Left lung (tissue), 10 donors: Measurements from ENCODE around the gene ZBTB37. TPM values are rescaled to one million over a fixed set of nuclear protein-coding genes. Genes with fewer than 3 reads are reported as not detected.
A peak's percentile ranks its signal among the peaks of the same experiment; 100 is the strongest.

Experiments
- ATAC-seq: fragments of 200-7000 bp; cut with Tn5 transposase; one replicate; pipeline ENCODE4 v1.9.1; 2020; ENCODE audit warnings: moderate library complexity
- DNase-seq, 4 donors: peaks; one replicate each; pipeline ENCODE4 v3.0.0-alpha.2; 2013 to 2020
- H3K27ac ChIP-seq, 2 donors: fragments of 200-600 bp; sonication (generic) in 1 of 2; one replicate each; pipeline versions ENCODE4 v1.5.0 to v1.8.0; 2020 to 2021
- H3K27me3 ChIP-seq, 2 donors: fragments of 200-600 bp; sonication (generic) in 1 of 2; one replicate each; pipeline versions ENCODE4 v1.5.0 to v1.8.0; 2020 to 2021
- H3K36me3 ChIP-seq, 2 donors: fragments of 200-600 bp; sonication (generic) in 1 of 2; one replicate each; pipeline versions ENCODE4 v1.5.0 to v1.8.0; 2020 to 2021
- H3K4me1 ChIP-seq, 2 donors: fragments of 200-600 bp; one replicate each; pipeline ENCODE4 v1.8.0; 2021
- H3K4me3 ChIP-seq, 2 donors: fragments of 200-600 bp; sonication (generic) in 1 of 2; one replicate each; pipeline versions ENCODE4 v1.5.0 to v1.8.0; 2020 to 2021; ENCODE audit warnings: mild to moderate bottlenecking in 1 of 2
- H3K9me3 ChIP-seq, 2 donors: fragments of 200-600 bp; sonication (generic) in 1 of 2; one replicate each; pipeline versions ENCODE4 v1.5.0 to v1.8.0; 2020 to 2021
- intact Hi-C, 2 donors: fragments of 100-400 bp; cut with DNase I; formaldehyde crosslinking; loops; one replicate each; pipeline versions ENCODE4 v1.11.2 to v1.14.2; 2022
- polyA plus RNA-seq, 6 donors: library from polyadenylated mRNA; unstranded; fragments of 120-200 nt; gene quantifications; one replicate each; pipeline ENCODE4 v1.2.1, GENCODE V29; 2013; ENCODE audit not compliant: insufficient read length in 6 of 6
- total RNA-seq, 2 donors: library from RNA; stranded (reverse); fragmentation: NEBNext Ultra II Directional; extraction: Animal tissue kit (Norgen Biotek cat#: 25700); gene quantifications; one replicate each; pipeline ENCODE4 v1.2.1, GENCODE V29; 2021
- TF ChIP-seq, protein P1 (sequence below), 2 donors: fragments of 200-600 bp; sonication (generic) in 1 of 2; IDR thresholded peaks; one replicate each; pipeline versions ENCODE4 v1.5.0 to v1.8.0; 2021; ENCODE audit warnings: antibody characterized with exemption in 2 of 2
- donor health status: DM: no; HTN: yes; CAD: no.
- donor health status: DM: no; HTN: no; CAD: no.

Gene ZBTB37
- total and polyA plus RNA-seq, 8 donors = 10.0 to 13.3 (median 12.1) TPM

DNA sequence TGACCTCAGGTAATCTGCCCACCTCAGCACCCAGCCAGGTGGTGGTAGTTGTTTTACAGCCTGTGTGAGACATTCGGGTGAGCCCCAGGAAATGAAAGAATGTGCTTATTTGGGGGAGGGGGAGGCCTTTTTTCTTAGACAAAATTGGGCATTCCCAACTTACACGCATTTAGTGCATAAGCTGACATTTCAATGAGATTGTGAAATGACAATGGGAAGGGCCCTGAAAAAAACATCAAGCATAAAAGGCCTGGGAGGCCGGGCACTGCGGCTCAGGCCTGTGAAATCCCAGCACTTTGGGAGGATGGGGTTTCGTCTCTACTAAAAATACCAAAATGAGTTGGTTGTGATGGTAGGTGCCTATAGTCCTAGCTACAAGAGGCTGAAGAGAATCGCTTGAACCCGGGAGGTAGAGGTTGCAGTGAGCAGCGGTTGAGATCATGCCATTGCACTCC is 5.4 kb upstream of the ZBTB37 start:
- Histone ChIP-seq H3K4me3 (no peak overlapping the region), H3K36me3 (peaks cover 3 to 84% of the 10 kb centered on the region in 2 donors), H3K9me3 (no peaks in the 10 kb centered on the region), H3K27me3 (no peaks in the 10 kb centered on the region), H3K4me1 (peaks cover 20 to 38% of the 10 kb centered on the region in 2 donors), H3K27ac (no peak overlapping the region)
- no peak for DNase-seq
- no peak for ATAC-seq
- intact Hi-C loops = no loop called here
- TF ChIP-seq, protein P1, sequence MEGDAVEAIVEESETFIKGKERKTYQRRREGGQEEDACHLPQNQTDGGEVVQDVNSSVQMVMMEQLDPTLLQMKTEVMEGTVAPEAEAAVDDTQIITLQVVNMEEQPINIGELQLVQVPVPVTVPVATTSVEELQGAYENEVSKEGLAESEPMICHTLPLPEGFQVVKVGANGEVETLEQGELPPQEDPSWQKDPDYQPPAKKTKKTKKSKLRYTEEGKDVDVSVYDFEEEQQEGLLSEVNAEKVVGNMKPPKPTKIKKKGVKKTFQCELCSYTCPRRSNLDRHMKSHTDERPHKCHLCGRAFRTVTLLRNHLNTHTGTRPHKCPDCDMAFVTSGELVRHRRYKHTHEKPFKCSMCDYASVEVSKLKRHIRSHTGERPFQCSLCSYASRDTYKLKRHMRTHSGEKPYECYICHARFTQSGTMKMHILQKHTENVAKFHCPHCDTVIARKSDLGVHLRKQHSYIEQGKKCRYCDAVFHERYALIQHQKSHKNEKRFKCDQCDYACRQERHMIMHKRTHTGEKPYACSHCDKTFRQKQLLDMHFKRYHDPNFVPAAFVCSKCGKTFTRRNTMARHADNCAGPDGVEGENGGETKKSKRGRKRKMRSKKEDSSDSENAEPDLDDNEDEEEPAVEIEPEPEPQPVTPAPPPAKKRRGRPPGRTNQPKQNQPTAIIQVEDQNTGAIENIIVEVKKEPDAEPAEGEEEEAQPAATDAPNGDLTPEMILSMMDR (IDR thresholded peaks at IDR 0.05) = no peak

DNA sequence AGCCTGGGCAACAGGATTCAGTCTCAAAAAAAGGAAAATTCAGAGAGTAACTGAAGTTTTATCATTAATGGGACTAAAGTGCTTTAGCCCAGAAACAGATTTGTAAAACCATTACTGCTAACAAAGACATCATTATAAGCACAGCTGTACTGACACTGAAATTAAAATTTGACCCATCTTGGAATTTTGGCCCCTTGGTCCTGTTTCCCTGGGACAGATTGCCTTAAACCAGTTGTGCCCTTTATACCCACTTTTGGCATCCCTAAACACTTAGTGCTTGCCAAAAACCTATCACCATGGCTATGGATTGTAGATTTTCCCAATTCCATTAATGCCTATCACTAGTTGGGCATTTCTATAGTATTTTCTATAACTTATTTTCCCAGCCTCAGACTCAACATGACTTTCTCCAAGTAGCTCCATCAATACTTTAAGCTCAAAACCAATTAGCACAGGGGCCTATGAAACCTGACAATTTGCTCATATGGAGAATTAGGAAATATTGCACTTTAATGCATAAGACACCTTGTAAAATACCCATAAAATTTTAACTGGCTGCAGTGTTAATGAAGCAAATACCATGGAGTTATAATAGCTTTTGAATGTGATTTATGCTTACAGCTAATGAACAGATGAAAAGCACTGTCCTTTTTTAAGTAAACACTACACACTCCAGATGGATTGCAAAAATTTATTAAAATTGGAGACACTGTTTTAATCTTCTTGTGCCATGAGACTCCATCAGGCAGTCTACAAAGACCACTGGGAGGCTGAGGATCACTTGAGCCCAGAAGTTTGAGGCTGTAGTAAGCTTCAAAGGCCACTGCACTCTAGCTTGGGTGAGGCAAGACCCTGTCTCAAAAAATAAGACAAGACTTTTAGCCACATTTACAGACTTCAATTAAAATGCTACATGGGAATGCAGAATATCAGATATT is 4.7 kb upstream of the ZBTB37 start:
- no peak for ATAC-seq
- Histone ChIP-seq H3K36me3 (peaks cover 3 to 77% of the 10 kb centered on the region in 2 donors), H3K4me1 (peaks cover 20 to 38% of the 10 kb centered on the region in 2 donors)

DNA sequence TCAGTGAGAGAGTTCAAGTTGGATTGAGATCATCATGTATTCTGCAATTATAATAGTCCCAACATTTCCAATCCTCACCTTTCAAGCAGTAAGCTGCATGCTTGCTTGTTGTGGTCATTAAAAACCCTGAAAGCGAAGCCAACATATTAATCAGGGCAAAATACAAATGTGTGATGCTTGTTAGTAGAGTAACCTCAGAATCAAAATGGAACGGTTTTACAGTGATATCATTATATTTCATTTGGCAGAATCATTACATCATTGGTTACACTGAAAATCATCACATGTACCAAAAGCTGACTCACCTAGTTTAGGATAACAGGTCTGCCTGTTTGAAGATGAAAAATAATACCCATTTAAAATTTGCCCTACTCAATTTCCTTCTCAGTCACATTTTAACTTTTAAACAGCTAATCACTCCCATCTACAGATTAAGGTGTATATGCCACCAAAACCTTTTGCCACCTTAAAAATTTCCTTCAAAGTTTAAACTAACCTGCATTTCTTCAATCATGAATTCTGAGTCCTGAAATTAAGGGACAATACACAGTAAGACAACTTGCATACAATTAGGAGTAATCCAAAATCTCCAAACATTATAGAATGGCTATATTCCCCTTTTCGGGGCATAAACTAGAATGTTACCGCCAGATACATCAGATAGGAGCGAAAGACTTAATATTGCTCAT is 3.9 kb upstream of the ZBTB37 start:
- DNase-seq (no peak), ATAC-seq (no peak)
- H3K4me1 ChIP-seq = peaks cover 23 to 44% of the 10 kb centered on the region in 2 donors
- TF ChIP-seq, protein P1 (IDR thresholded peaks at IDR 0.05) = no peak
- no peaks in the 10 kb centered on the region for H3K27me3 ChIP-seq
- peak overlapping the region in 1 of 2 donors; percentile 87 for H3K4me3 ChIP-seq
- H3K36me3 ChIP-seq = peaks cover 3 to 69% of the 10 kb centered on the region in 2 donors
- peak overlapping the region in 1 of 2 donors; percentile 18 for H3K27ac ChIP-seq
- no peaks in the 10 kb centered on the region for H3K9me3 ChIP-seq
- intact Hi-C loops = no loop called here

More for the DNA sequence above, 4.7 kb upstream of the ZBTB37 start:
- no peaks in the 10 kb centered on the region for H3K27me3 ChIP-seq
- DNase-seq = no peak
- TF ChIP-seq, protein P1 (IDR thresholded peaks at IDR 0.05) = no peak
- peak overlapping the region in 1 of 2 donors; percentile 87 for H3K4me3 ChIP-seq
- H3K27ac ChIP-seq = no peak overlapping the region
- no peaks in the 10 kb centered on the region for H3K9me3 ChIP-seq
- intact Hi-C loops = no loop called here

DNA sequence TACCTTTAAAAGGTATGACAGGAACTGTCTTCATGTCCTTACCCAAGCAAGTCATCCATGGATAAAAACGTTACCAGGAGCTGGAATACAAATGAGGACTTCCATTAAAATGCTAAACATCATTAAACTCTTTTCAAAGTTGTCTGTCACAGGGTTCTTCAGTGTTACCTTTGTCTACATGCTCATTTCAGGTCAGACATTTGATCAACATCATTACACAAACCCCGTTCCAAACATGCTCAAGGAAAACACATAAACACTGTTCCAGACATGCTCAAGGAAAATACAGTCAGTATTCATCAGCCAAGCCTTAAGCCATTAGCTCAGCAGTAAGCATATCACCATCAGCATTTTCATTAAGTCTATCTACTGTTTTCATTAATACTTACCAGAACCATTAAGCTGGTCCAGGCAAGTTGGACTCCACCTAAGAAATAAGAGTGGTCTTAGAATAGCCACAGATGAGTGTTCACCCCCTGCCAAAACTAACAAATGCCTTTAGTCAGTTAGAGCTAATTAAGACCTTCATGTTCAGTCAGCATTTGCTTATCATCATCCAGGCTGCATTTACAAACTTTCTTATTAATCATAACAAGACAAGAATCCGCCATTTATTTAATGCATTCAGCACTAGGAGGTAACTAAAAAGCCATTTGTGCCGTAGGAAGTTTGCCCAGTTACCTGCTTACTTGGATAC is 2.6 kb upstream of the ZBTB37 start:
- H3K27ac ChIP-seq = peak overlapping the region; percentile 26 to 99
- no peak for ATAC-seq
- peaks cover 3 to 61% of the 10 kb centered on the region in 2 donors for H3K36me3 ChIP-seq
- TF ChIP-seq, protein P1 (IDR thresholded peaks at IDR 0.05) = no peak
- H3K27me3 ChIP-seq = no peaks in the 10 kb centered on the region
- intact Hi-C loops = no loop called here
- no peaks in the 10 kb centered on the region for H3K9me3 ChIP-seq
- DNase-seq = peak in 1 of 4 donors; percentile 10
- H3K4me1 ChIP-seq = peaks cover 30 to 57% of the 10 kb centered on the region in 2 donors
- peak overlapping the region; percentile 72 to 87 for H3K4me3 ChIP-seq
